OCI-LY3 (cell line): ENCODE measurements around the gene NKX6-1.

Experiments
- H2AFZ ChIP-seq: fragments of 200-600, 300-600 bp; shearing (Covaris generic); 2 replicates; pipeline ENCODE4 v1.6.0; 2014; ENCODE audit warnings: antibody characterized with exemption, low read depth, low read length
- H3K27ac ChIP-seq: fragments of 200-600, 300-600 bp; sonication (generic); 2 replicates; pipeline ENCODE4 v1.5.1; 2014; ENCODE audit warnings: mild to moderate bottlenecking, low read length, moderate library complexity, mixed read lengths
- H3K27me3 ChIP-seq: fragments of 200-600, 300-600 bp; sonication (generic); 2 replicates; pipeline ENCODE4 v1.6.1; 2014; ENCODE audit warnings: low read depth, low read length, mixed read lengths
- H3K36me3 ChIP-seq: fragments of 200-600, 300-600 bp; sonication (generic); replicated peaks from 2 replicates; pipeline ENCODE3; 2014; ENCODE audit warnings: low read depth, low read length, mixed read lengths
- H3K4me1 ChIP-seq: fragments of 300-600, 200-600 bp; sonication (generic); 2 replicates; pipeline ENCODE4 v1.6.1; 2014; ENCODE audit warnings: low read length, mixed read lengths
- H3K4me2 ChIP-seq: fragments of 200-600, 300-600 bp; sonication (generic); 2 replicates; pipeline ENCODE4 v1.6.1; 2014; ENCODE audit warnings: low read length, mixed read lengths
- H3K4me3 ChIP-seq: fragments of 300-600, 200-600 bp; sonication (generic); 2 replicates; pipeline ENCODE4 v1.5.1; 2014; ENCODE audit warnings: antibody characterized with exemption, mild to moderate bottlenecking, low read length, moderate library complexity
- H3K79me2 ChIP-seq: fragments of 300-600, 200-600 bp; shearing (Covaris generic); 2 replicates; pipeline ENCODE4 v1.6.1; 2014; ENCODE audit warnings: mild to moderate bottlenecking, low read length, mixed read lengths
- H3K9ac ChIP-seq: fragments of 300-600, 200-600 bp; shearing (Covaris generic); 2 replicates; pipeline ENCODE4 v1.6.0; 2014; ENCODE audit warnings: mild to moderate bottlenecking, low read length, moderate library complexity
- H3K9me3 ChIP-seq: fragments of 200-600, 300-600 bp; shearing (Covaris generic); 2 replicates; pipeline ENCODE4 v1.6.1; 2014; ENCODE audit warnings: low read length, mixed read lengths; ENCODE audit not compliant: insufficient read depth
- H4K20me1 ChIP-seq: fragments of 200-600, 300-600 bp; sonication (generic); 2 replicates; pipeline ENCODE4 v1.6.1; 2016; ENCODE audit warnings: low read length, mixed read lengths; ENCODE audit not compliant: insufficient read depth
- EZH2phosphoT487 ChIP-seq: fragments of 200-600 bp; shearing (Covaris generic); IDR thresholded peaks from 2 replicates; pipeline ENCODE4 v1.6.1; 2018; ENCODE audit warnings: antibody characterized with exemption, mixed run types, low read depth
- TF ChIP-seq, protein P1 (sequence below): fragments of 200-600, 300-600 bp; sonication (generic); IDR thresholded peaks from 2 replicates; pipeline ENCODE4 v1.5.1; 2014; ENCODE audit warnings: antibody characterized with exemption, low read length, low read depth

Gene NKX6-1

DNA sequence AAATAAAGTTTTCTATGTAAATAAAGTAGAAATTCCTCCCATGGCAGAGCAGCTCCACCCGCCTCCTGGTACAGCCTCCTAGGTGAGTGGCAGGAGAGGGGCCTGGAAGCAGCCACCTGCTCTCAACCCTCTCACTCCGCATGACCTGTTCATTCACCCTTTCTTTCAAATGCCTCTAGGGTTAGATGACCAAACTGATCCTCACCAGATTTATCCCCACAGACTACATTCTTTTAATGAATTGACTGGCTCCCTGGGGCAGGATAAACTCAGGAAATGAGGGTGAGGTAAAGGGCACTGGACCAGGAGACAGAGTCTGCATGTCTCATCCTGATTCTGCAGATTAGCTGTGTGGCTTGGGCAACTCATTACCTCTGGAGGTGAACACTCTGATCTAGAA is 32.6 kb upstream of the NKX6-1 start:
- Histone ChIP-seq H3K27ac (no peak overlapping the region), H3K9ac (no peak overlapping the region), H3K4me2 (no peak overlapping the region), H3K4me3 (no peak overlapping the region), H3K4me1 (peaks cover 16% of the 10 kb centered on the region), H4K20me1 (no peaks in the 10 kb centered on the region), H2AFZ (no peak overlapping the region), H3K9me3 (no peaks in the 10 kb centered on the region), H3K27me3 (no peaks in the 10 kb centered on the region), H3K79me2 (no peaks in the 10 kb centered on the region), H3K36me3 (no peaks in the 10 kb centered on the region)
- TF ChIP-seq EZH2phosphoT487, result no peak
- TF ChIP-seq, protein P1, sequence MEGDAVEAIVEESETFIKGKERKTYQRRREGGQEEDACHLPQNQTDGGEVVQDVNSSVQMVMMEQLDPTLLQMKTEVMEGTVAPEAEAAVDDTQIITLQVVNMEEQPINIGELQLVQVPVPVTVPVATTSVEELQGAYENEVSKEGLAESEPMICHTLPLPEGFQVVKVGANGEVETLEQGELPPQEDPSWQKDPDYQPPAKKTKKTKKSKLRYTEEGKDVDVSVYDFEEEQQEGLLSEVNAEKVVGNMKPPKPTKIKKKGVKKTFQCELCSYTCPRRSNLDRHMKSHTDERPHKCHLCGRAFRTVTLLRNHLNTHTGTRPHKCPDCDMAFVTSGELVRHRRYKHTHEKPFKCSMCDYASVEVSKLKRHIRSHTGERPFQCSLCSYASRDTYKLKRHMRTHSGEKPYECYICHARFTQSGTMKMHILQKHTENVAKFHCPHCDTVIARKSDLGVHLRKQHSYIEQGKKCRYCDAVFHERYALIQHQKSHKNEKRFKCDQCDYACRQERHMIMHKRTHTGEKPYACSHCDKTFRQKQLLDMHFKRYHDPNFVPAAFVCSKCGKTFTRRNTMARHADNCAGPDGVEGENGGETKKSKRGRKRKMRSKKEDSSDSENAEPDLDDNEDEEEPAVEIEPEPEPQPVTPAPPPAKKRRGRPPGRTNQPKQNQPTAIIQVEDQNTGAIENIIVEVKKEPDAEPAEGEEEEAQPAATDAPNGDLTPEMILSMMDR, result no peak

DNA sequence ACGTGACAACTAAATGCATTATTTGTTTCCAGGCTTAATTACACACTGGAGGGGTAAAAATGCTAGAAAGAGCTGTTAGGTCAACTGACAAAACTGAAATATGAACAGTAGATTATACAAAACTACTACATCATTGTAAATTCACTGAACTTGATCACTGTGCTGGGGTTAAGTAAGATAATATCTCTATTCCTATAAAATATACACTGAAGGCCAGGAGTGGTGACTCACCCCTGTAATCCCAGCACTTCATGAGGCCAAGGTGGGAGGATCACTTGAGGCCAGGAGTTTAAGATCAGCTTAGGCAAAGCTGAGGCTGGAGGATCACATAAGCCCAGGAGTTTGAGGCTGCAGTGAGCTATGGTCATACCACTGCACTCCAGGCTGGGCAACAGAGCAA is 31.8 kb upstream of the NKX6-1 start:
- H3K27me3 ChIP-seq, result peaks cover 5% of the 10 kb centered on the region; the same call in 1 of the 2 replicates
- H3K27ac ChIP-seq, result no peak overlapping the region
- no peak overlapping the region for H2AFZ ChIP-seq

DNA sequence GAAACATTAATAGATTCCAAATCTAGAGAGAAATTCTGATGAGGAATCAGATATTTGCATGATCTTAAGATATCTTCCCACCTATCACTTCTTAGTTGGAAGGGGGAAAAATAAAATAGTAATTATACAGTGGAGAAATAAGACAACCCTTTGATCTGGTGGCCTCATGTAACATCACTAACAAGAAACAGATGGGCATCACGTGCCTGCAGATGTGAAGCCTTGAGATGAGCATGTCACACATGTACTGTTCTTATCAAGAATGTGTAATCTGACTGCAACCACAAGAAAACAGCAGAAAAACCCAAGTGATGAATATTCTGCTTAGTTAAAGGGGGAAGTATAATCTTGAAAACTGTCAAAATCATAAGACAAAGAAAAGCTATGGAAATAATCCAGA is 31.4 kb upstream of the NKX6-1 start:
- Histone ChIP-seq H3K4me3 (no peak overlapping the region), H3K9me3 (no peaks in the 10 kb centered on the region), H3K9ac (no peak overlapping the region), H4K20me1 (no peaks in the 10 kb centered on the region), H3K4me2 (no peak overlapping the region), H3K27me3 (peaks cover 5% of the 10 kb centered on the region; the same call in 1 of the 2 replicates), H2AFZ (no peak overlapping the region), H3K79me2 (no peaks in the 10 kb centered on the region), H3K4me1 (peaks cover 16% of the 10 kb centered on the region), H3K36me3 (no peaks in the 10 kb centered on the region), H3K27ac (no peak overlapping the region)
- TF ChIP-seq, protein P1, result no peak
- TF ChIP-seq EZH2phosphoT487, result no peak

More for the DNA sequence above, 31.8 kb upstream of the NKX6-1 start:
- Histone ChIP-seq H3K36me3 (no peaks in the 10 kb centered on the region), H4K20me1 (no peaks in the 10 kb centered on the region), H3K4me2 (no peak overlapping the region), H3K9me3 (no peaks in the 10 kb centered on the region), H3K79me2 (no peaks in the 10 kb centered on the region), H3K9ac (no peak overlapping the region), H3K4me1 (peaks cover 16% of the 10 kb centered on the region), H3K4me3 (no peak overlapping the region)
- TF ChIP-seq, protein P1, result no peak
- TF ChIP-seq EZH2phosphoT487, result no peak

DNA sequence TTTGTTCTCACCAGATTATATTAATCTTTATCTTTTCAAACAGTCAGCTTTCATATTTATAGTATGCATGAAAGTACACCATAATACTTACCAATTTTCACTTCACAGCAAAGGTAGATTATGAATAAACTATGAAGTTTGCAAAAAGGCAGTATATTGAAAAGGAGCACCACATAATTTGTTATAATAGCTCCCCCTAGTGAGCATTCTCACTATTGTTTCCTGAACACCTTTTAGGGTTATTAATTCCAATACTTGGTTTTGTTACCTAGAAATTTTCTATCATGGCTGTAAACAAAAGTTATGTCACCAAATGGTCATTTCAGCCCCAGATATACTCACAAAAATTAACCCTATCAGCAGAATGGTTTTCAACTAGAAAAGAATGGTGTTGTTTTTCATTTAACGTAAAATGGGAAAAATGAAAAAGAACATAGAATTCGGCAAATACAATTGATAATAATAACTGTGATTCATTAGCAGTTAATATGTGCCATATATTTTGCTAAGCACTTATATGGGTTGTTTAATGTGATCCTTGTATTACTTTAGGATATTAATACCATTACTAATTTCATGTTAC is 30.2 kb upstream of the NKX6-1 start:
- H4K20me1 ChIP-seq, result no peaks in the 10 kb centered on the region
- no peak overlapping the region for H3K4me3 ChIP-seq
- no peak overlapping the region for H2AFZ ChIP-seq
- no peak overlapping the region for H3K4me2 ChIP-seq
- H3K36me3 ChIP-seq, result no peaks in the 10 kb centered on the region
- H3K4me1 ChIP-seq, result peaks cover 16% of the 10 kb centered on the region
- no peaks in the 10 kb centered on the region for H3K79me2 ChIP-seq
- no peak overlapping the region for H3K9ac ChIP-seq
- peaks cover 5% of the 10 kb centered on the region; the same call in 1 of the 2 replicates for H3K27me3 ChIP-seq
- TF ChIP-seq EZH2phosphoT487, result no peak
- TF ChIP-seq, protein P1, result peak; percentile 79
- no peaks in the 10 kb centered on the region for H3K9me3 ChIP-seq
- H3K27ac ChIP-seq, result no peak overlapping the region
